MG63 (cell line): ENCODE results near the gene MEF2C. TPM values are rescaled to one million over a fixed set of nuclear protein-coding genes. Genes with fewer than 3 reads are reported as not detected.
"Not testable (repeated sequence)": the region's sequence is repeated elsewhere in the genome, so short reads cannot be mapped to it uniquely, and the experiment has no call there.

Experiments
- DNase-seq: peaks from one replicate; pipeline ENCODE4 v3.0.0-alpha.2; 2020
- H3K27me3 ChIP-seq: fragments of 250-450 bp; sonication (Bioruptor Pico); 2 replicates; pipeline ENCODE4 v1.5.1; 2020; ENCODE audit warnings: mild to moderate bottlenecking, moderate library complexity
- H3K36me3 ChIP-seq: fragments of 250-450 bp; sonication (Bioruptor Pico); 2 replicates; pipeline ENCODE4 v1.5.1; 2020; ENCODE audit warnings: mild to moderate bottlenecking, moderate library complexity
- H3K4me3 ChIP-seq: fragments of 250-450 bp; sonication (Bioruptor Pico); 2 replicates; pipeline ENCODE4 v1.5.1; 2020; ENCODE audit warnings: mild to moderate bottlenecking, moderate library complexity
- H3K9me3 ChIP-seq: fragments of 250-450 bp; sonication (Bioruptor Pico); 2 replicates; pipeline ENCODE4 v1.5.1; 2020; ENCODE audit warnings: mild to moderate bottlenecking, moderate library complexity
- total RNA-seq: library from RNA; depleted of rRNA; stranded (reverse); fragments of >200 nt; shearing (Covaris generic); gene quantifications from 2 replicates; pipeline ENCODE4 v1.2.3, GENCODE V29; 2014; ENCODE audit warnings: low replicate concordance

Gene MEF2C
- total RNA-seq, 1 experiment from 2014 or later = 9.5 TPM

GRCh38 chr5:88806338-88806737, 76.6 kb downstream of the MEF2C start:
- H3K36me3 ChIP-seq = peaks cover 22% of the 10 kb centered on the region
- no peak for DNase-seq
- H3K9me3 ChIP-seq = no peaks in the 10 kb centered on the region
- H3K4me3 ChIP-seq = no peak overlapping the region
- H3K27me3 ChIP-seq = no peaks in the 10 kb centered on the region

DNA sequence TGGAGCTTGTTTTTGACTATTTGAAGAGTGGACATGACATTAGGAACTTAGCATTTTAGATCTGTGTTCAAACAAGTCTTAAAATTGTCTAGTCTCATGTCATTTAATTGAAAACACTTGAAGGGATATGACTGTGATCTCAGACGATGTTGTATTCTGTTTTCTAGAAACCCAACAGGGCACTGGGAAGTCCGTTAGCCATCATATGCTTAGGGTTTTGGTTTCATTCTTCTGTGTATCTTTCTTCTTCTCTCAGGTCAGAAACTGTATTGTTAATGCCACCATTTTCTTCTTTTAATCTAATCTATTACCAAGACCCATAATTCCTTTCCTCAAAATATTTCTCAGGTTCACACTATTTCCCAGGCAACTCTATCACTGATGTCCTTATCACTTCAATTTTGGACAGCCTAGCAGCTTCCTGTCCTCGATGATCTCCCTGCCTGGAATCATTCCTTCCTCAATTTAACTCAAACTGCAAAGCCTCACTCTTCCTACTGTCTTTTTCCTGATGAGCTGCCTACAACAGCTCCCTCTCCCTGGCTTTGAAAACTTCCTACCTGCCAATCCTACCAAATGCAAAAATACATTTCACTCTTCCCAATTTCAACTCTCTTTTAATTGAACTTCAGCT, 77.7 kb downstream of the MEF2C start:
- no peak for DNase-seq
- Histone ChIP-seq H3K36me3 (peaks cover 22% of the 10 kb centered on the region), H3K4me3 (no peak overlapping the region), H3K9me3 (no peaks in the 10 kb centered on the region), H3K27me3 (no peaks in the 10 kb centered on the region)

DNA sequence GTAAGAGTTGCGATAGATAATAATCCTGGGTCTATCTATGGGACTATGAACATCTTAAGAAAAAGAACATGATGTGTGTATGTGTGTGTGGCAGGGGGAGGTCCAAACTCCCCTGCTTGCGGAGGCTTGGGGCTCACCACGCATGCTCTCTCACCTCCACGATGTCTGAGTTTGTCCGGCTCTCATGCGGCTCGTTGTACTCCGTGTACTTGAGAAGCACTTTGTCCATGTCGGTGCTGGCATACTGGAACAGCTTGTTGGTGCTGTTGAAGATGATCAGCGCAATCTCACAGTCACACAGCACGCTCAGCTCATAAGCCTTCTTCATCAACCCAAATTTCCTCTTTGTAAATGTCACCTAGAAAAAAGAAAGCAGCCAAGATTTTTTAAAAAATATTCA, 78.5 kb downstream of the MEF2C start:
- no peak overlapping the region for H3K4me3 ChIP-seq
- no peak for DNase-seq
- H3K36me3 ChIP-seq = peaks cover 24% of the 10 kb centered on the region
- no peaks in the 10 kb centered on the region for H3K27me3 ChIP-seq
- H3K9me3 ChIP-seq = no peaks in the 10 kb centered on the region

DNA sequence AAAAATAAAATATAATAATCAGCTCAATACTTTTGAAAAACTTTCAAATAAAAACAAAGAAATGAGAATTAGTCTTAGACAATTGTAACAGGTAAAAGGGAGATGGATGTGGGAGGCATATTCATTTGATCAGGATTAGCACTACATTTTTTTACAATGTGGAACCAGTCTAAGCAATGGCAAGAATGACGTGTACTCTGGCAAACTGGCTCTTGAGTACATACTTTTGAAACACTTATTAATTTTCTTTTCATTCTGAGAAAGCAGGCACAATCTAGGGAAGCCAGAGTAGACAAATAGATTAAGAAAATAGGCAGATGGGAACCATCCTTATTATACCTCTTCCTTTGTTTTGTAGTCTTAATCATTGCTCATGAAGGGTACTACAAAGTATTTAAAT, 79.7 kb downstream of the MEF2C start:
- peaks cover 33% of the 10 kb centered on the region for H3K36me3 ChIP-seq
- no peak overlapping the region for H3K4me3 ChIP-seq
- no peaks in the 10 kb centered on the region; the same call in 1 of the 2 replicates for H3K9me3 ChIP-seq
- no peaks in the 10 kb centered on the region for H3K27me3 ChIP-seq
- no peak for DNase-seq

- H3K9me3 ChIP-seq = peaks cover 2% of the 10 kb centered on the region; the same call in 1 of the 2 replicates
- peaks cover 39% of the 10 kb centered on the region for H3K36me3 ChIP-seq
- no peaks in the 10 kb centered on the region for H3K27me3 ChIP-seq
- no peak overlapping the region for H3K4me3 ChIP-seq
- DNase-seq = no peak
Observed at GRCh38 chr5:88799938-88800535, 82.9 kb downstream of the MEF2C start.

DNA sequence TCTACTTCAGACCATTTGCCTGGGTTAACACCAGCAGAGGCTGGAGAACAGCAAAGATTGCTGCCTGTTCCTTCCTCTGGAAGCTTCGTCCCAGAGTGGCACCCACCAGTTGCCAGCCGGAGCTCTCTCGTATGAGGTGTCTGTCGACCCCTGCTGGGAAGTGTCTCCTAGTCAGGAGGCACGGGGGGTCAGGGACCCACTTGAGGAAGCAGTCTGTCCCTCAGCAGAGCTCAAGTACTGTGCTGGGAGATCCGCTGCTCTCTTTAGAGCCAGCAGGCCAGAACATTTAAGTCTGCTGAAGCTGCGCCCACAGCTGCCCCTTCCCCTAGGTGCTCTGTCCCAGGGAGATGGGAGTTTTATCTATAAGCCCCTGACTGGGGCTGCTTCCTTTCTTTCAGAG, 84.1 kb downstream of the MEF2C start:
- DNase-seq, H3K27me3 ChIP-seq, H3K9me3 ChIP-seq, H3K4me3 ChIP-seq: not testable (repeated sequence)
- peaks cover 36% of the 10 kb centered on the region for H3K36me3 ChIP-seq

DNA sequence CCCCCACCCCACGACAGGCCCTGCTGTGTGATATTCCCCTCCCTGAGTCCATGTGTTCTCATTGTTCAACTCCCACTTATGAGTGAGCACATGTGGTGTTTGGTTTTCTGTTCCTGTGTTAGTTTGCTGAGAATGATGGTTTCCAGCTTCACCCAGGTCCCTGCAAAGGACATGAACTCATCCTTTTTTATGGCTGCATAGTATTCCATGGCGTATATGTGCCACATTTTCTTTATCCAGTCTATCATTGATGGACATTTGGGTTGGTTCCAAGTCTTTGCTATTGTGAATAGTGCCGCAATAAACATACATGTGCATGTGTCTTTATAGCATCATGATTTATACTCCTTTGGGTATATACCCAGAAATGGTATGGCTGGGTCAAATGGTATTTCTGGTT, 89.2 kb downstream of the MEF2C start:
- not testable (repeated sequence) for H3K4me3 ChIP-seq, H3K9me3 ChIP-seq, H3K27me3 ChIP-seq, DNase-seq
- peaks cover 11% of the 10 kb centered on the region for H3K36me3 ChIP-seq

DNA sequence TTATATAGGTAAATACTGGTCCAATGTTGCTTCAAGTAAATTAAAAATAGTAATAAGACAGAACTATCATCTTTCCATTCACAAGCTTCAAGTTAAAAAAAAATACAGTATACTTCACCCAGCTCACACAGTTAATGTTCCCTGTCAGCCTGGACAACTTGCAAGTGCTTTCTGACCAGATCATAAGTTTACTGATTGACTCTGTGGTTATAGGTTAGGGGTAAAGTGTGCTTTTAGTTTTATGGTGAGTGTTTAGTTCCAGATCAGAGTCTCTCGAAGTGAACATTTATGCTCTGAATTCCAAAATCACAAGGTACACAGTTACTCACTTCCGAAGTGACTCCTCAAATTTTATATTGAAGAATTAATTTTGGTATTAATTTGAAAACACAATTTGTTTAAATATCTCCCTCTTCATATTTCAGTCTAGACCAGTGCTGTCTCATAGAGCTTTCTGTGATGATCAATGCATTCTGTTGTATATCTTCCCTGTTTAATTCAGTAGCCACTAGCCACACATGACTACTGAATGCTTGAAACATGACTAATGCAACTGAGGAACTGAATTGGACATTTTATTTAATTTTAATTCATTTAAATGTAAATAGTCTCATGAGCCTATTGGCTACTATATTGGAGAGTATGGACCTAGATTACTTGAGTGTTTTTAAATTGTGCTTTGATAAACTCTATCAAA, 90.7 kb downstream of the MEF2C start:
- Histone ChIP-seq H3K4me3 (no peak overlapping the region), H3K27me3 (no peaks in the 10 kb centered on the region), H3K36me3 (no peaks in the 10 kb centered on the region), H3K9me3 (peaks cover 2% of the 10 kb centered on the region; the same call in 1 of the 2 replicates)
- DNase-seq = no peak

- no peaks in the 10 kb centered on the region for H3K27me3 ChIP-seq
- no peak overlapping the region for H3K4me3 ChIP-seq
- peak; percentile 81 for DNase-seq
- H3K36me3 ChIP-seq = no peaks in the 10 kb centered on the region
- no peaks in the 10 kb centered on the region for H3K9me3 ChIP-seq
Observed at GRCh38 chr5:88787856-88788255, 95.1 kb downstream of the MEF2C start.

- no peak for DNase-seq
- H3K27me3 ChIP-seq = no peaks in the 10 kb centered on the region
- no peaks in the 10 kb centered on the region for H3K9me3 ChIP-seq
- no peak overlapping the region for H3K4me3 ChIP-seq
- no peaks in the 10 kb centered on the region for H3K36me3 ChIP-seq
Observed at GRCh38 chr5:88786789-88787188, 96.2 kb downstream of the MEF2C start.

- peak; percentile 86 for DNase-seq
- Histone ChIP-seq H3K27me3 (no peaks in the 10 kb centered on the region), H3K4me3 (peak overlapping the region; percentile 3), H3K36me3 (no peaks in the 10 kb centered on the region), H3K9me3 (no peaks in the 10 kb centered on the region)
Observed at GRCh38 chr5:88785746-88786565, 97.0 kb downstream of the MEF2C start.

- Histone ChIP-seq H3K36me3 (no peaks in the 10 kb centered on the region), H3K27me3 (no peaks in the 10 kb centered on the region), H3K9me3 (no peaks in the 10 kb centered on the region), H3K4me3 (no peak overlapping the region)
- no peak for DNase-seq
Observed at GRCh38 chr5:88782571-88782970, 100.4 kb downstream of the MEF2C start.

- H3K4me3 ChIP-seq = no peak overlapping the region
- DNase-seq = no peak
- no peaks in the 10 kb centered on the region for H3K9me3 ChIP-seq
- no peaks in the 10 kb centered on the region for H3K27me3 ChIP-seq
- H3K36me3 ChIP-seq = no peaks in the 10 kb centered on the region
Observed at GRCh38 chr5:88780736-88781135, 102.2 kb downstream of the MEF2C start.

DNA sequence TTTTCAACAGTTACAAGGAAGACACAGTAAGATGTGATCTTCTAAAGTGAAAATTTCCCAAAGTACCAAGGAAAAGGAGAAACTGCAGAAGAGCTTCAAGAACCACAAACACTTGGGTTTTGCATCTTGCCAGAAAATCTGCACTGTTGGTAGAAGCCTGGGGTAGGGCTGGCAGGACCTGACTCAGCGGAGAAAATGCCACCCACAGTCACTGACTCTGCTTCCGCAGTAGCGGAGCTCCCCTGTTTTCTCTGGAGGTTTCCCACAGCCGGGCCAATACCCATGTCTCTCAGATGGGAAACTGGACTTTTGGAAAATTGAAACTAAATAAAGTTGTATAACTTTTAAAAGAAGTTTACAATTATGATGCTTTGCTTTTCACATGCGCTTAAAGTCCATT, 104.2 kb downstream of the MEF2C start:
- H3K4me3 ChIP-seq = no peak overlapping the region
- peak; percentile 75 for DNase-seq
- no peaks in the 10 kb centered on the region for H3K36me3 ChIP-seq
- H3K9me3 ChIP-seq = no peaks in the 10 kb centered on the region
- H3K27me3 ChIP-seq = no peaks in the 10 kb centered on the region

GRCh38 chr5:88776692-88777091, 106.3 kb downstream of the MEF2C start:
- no peaks in the 10 kb centered on the region for H3K9me3 ChIP-seq
- H3K27me3 ChIP-seq = no peaks in the 10 kb centered on the region
- no peak for DNase-seq
- no peaks in the 10 kb centered on the region; the same call in 1 of the 2 replicates for H3K36me3 ChIP-seq
- no peak overlapping the region for H3K4me3 ChIP-seq

DNA sequence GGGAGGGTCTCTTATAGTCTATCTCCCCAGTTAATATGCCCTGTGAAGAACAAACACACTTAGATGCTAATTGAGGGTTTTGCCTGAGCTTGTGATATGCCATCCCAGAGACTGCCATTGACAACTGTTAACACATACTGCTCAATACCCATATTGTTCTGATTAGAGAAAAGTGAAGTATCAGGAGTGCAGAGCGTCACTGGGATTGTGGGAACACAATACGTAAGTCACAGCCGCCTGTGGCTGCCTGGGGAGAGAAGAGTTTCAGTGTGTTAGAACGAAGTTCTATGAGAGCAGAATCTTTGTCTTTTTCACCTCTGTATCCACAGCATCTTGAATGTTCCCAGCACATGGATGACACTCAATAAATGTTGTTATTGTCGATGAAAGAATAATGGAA, 110.2 kb downstream of the MEF2C start:
- no peaks in the 10 kb centered on the region for H3K27me3 ChIP-seq
- DNase-seq = no peak
- H3K36me3 ChIP-seq = peaks cover 3% of the 10 kb centered on the region; the same call in 1 of the 2 replicates
- H3K9me3 ChIP-seq = no peaks in the 10 kb centered on the region
- H3K4me3 ChIP-seq = no peak overlapping the region

DNA sequence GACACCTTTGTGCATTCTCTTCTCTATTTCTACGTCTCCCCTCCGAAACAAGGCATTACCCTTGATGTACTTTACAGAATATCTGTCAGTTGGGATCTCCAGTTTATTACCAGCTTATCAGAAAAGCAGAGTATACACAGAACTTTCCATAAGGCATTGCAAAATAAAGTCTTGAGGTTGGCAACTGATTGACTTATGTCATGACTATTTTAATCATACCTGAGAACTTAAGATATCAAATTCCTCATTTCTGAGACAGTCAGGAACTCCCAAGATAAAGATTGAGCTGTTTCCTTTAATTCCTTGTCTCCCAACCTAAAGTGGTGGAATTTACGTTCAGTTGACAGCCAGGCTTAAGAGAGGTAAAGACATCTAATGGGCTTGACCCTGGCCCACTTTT, 110.9 kb downstream of the MEF2C start:
- peaks cover 3% of the 10 kb centered on the region; the same call in 1 of the 2 replicates for H3K36me3 ChIP-seq
- H3K27me3 ChIP-seq = no peaks in the 10 kb centered on the region
- DNase-seq = no peak
- no peaks in the 10 kb centered on the region for H3K9me3 ChIP-seq
- H3K4me3 ChIP-seq = no peak overlapping the region
